Endothelial cell of umbilical vein (primary cell): Measurements from ENCODE around the gene CASK. TPM values are rescaled to one million over a fixed set of nuclear protein-coding genes. Genes with fewer than 3 reads are reported as not detected.
"Not testable (repeated sequence)": the region's sequence is repeated elsewhere in the genome, so short reads cannot be mapped to it uniquely, and the experiment has no call there.

Experiments
- BruUV-seq: library from RNA; stranded (reverse); fragments of 400-500 nt; replicated peaks from 2 replicates; lab custom pipeline; 2021; lab: Mats Ljungman, UMichigan
- CTCF ChIA-PET: fragments of 300-600, 350-600 bp; sonication (Branson Sonifier 250); formaldehyde crosslinking; loops from one replicate; lab custom pipeline; 2021; ENCODE audit warnings: antibody characterized with exemption, inconsistent platforms; lab: Charles Lee
- POLR2A ChIA-PET: fragments of 300-600, 350-600 bp; sonication (Branson Sonifier 250); formaldehyde crosslinking; loops from one replicate; lab custom pipeline; 2021; ENCODE audit warnings: antibody characterized with exemption, inconsistent platforms; lab: Charles Lee
- DNase-seq: peaks from one replicate; pipeline ENCODE4 v3.0.0-alpha.2; 2011; ENCODE audit warnings: low read depth, low spot score
- FAIRE-seq: peaks from 2 replicates; lab custom pipeline; 2011; peaks lifted over from hg19 to GRCh38; lab: Jason Lieb, UNC
- H2AFZ ChIP-seq: 2 replicates; pipeline ENCODE4 v1.6.0; 2012; ENCODE audit warnings: low read depth, low read length, control low read depth, inconsistent platforms
- H3K27ac ChIP-seq: 2 replicates; pipeline ENCODE4 v1.5.1; 2011; ENCODE audit warnings: low read depth, mild to moderate bottlenecking, control low read depth, low read length, moderate library complexity; ENCODE audit not compliant: insufficient read depth
- H3K27me3 ChIP-seq, 2 experiments: 2 replicates each; pipeline versions ENCODE4 v1.6.0 to v1.6.1; 2011; ENCODE audit warnings: low read length in 2 of 2, mixed read lengths in 1 of 2; ENCODE audit not compliant: control insufficient read depth in 2 of 2, insufficient read depth in 2 of 2
- H3K36me3 ChIP-seq, 2 experiments: 2 replicates in 1 of 2; 3 replicates in 1 of 2; pipeline ENCODE4 v1.5.1; 2011; ENCODE audit warnings: low read length in 2 of 2, mild to moderate bottlenecking in 1 of 2, moderate library complexity in 1 of 2; ENCODE audit not compliant: control insufficient read depth in 2 of 2, insufficient read depth in 2 of 2; ENCODE audit errors: extremely low read depth in 1 of 2
- H3K4me1 ChIP-seq: 3 replicates; pipeline ENCODE4 v1.5.1; 2011; ENCODE audit warnings: mild to moderate bottlenecking, low read length; ENCODE audit not compliant: control insufficient read depth, insufficient read depth; ENCODE audit errors: extremely low read depth
- H3K4me2 ChIP-seq: 2 replicates; pipeline ENCODE4 v1.6.1; 2011; ENCODE audit warnings: low read length, control low read depth, mixed read lengths; ENCODE audit not compliant: insufficient read depth
- H3K4me3 ChIP-seq, 3 experiments: fragments of 200-600 bp in 1 of 3; sonication (generic), shearing (Covaris generic) in 1 of 3; replicated peaks in 1 of 3; 2 replicates each; pipeline ENCODE4 v1.5.1; 2011 to 2016; ENCODE audit warnings: control low read depth in 3 of 3, low read length in 3 of 3, mild to moderate bottlenecking in 2 of 3, inconsistent platforms in 1 of 3, low read depth in 1 of 3, moderate library complexity in 1 of 3; ENCODE audit not compliant: insufficient read depth in 1 of 3
- H3K79me2 ChIP-seq: 2 replicates; pipeline ENCODE4 v1.6.0; 2012; ENCODE audit warnings: low read length, inconsistent platforms; ENCODE audit not compliant: control insufficient read depth, insufficient read depth
- H3K9ac ChIP-seq: replicated peaks from 2 replicates; pipeline ENCODE3; 2011; ENCODE audit warnings: low read length, control low read depth; ENCODE audit not compliant: insufficient read depth; ENCODE audit errors: extremely low read depth
- H3K9me1 ChIP-seq: replicated peaks from 3 replicates; pipeline ENCODE4 v1.6.0; 2011; ENCODE audit warnings: mild to moderate bottlenecking, low read length; ENCODE audit not compliant: control insufficient read depth, insufficient read depth; ENCODE audit errors: extremely low read depth
- H3K9me3 ChIP-seq: replicated peaks from 2 replicates; pipeline ENCODE4 v1.5.1; 2012; ENCODE audit warnings: low read length, inconsistent platforms; ENCODE audit not compliant: control insufficient read depth, insufficient read depth
- H4K20me1 ChIP-seq: replicated peaks from 2 replicates; pipeline ENCODE3; 2011; ENCODE audit warnings: mild to moderate bottlenecking, low read length; ENCODE audit not compliant: control insufficient read depth, insufficient read depth; ENCODE audit errors: extremely low read depth
- EZH2 ChIP-seq: IDR thresholded peaks from 2 replicates; pipeline ENCODE4 v1.6.1; 2012; ENCODE audit warnings: borderline replicate concordance, low read depth, mild to moderate bottlenecking, moderate library complexity, low read length, inconsistent platforms; ENCODE audit not compliant: severe bottlenecking
- FOS ChIP-seq: IDR thresholded peaks from 2 replicates; pipeline ENCODE4 v1.6.1; 2011; ENCODE audit warnings: mild to moderate bottlenecking, low read length, moderate library complexity, borderline replicate concordance; ENCODE audit not compliant: insufficient read depth
- GATA2 ChIP-seq: IDR thresholded peaks from 2 replicates; pipeline ENCODE4 v1.7.0; 2011; ENCODE audit warnings: low read depth, mild to moderate bottlenecking, moderate library complexity, mixed read lengths, low read length; ENCODE audit not compliant: insufficient read length, insufficient read depth
- JUN ChIP-seq: IDR thresholded peaks from 2 replicates; pipeline ENCODE4 v1.6.1; 2011; ENCODE audit warnings: borderline replicate concordance, low read depth; ENCODE audit not compliant: insufficient read length, insufficient read depth
- MYC ChIP-seq: IDR thresholded peaks from one replicate; pipeline ENCODE4 v1.6.1; 2011; ENCODE audit warnings: mild to moderate bottlenecking, low read depth, low read length
- POLR2A ChIP-seq: IDR thresholded peaks from 2 replicates; pipeline ENCODE4 v1.6.1; 2012; ENCODE audit warnings: low read depth, mild to moderate bottlenecking, control low read depth, low read length
- POLR2AphosphoS5 ChIP-seq: IDR thresholded peaks from 2 replicates; pipeline ENCODE4 v1.6.1; 2012; ENCODE audit warnings: low read depth, mild to moderate bottlenecking, control low read depth, low read length, moderate library complexity; ENCODE audit not compliant: insufficient read depth
- dilution Hi-C: fragments of 300-500 bp; cut with MboI; formaldehyde crosslinking; loops from one replicate; pipeline ENCODE4 v1.15.0; 2019; ENCODE audit warnings: low sequenced_read_pairs; ENCODE audit not compliant: extremely low pct_ligation_motif_present
- intact Hi-C: fragments of 100-400 bp; cut with micrococcal nuclease; formaldehyde crosslinking; loops from one replicate; pipeline ENCODE4 v1.10.0; 2022
- polyA plus RNA-seq, 4 experiments: library from polyadenylated mRNA; depleted of rRNA in 3 of 4; stranded (reverse) in 3 of 4; unstranded in 1 of 4; fragments of >200 nt; gene quantifications; 2 replicates each; pipeline versions ENCODE4 v1.2.1 to v1.2.3, GENCODE V29; 2011 to 2012; ENCODE audit warnings: missing spikeins in 1 of 4
- total RNA-seq: library from RNA; stranded (reverse); gene quantifications from 2 replicates; pipeline ENCODE4 v1.2.3, GENCODE V29; 2021
- TF ChIP-seq, protein P1 (sequence below): IDR thresholded peaks from 2 replicates; pipeline ENCODE4 v1.6.1; 2011; ENCODE audit not compliant: insufficient read depth, insufficient read length
- TF ChIP-seq, protein P2 (sequence below), 2 donors: IDR thresholded peaks; 1 replicate in 1 of 2; 2 replicates in 1 of 2; pipeline ENCODE4 v1.5.1; 2011; ENCODE audit warnings: low read length in 2 of 2, mild to moderate bottlenecking in 2 of 2, moderate library complexity in 2 of 2, control low read depth in 1 of 2, inconsistent platforms in 1 of 2, low read depth in 1 of 2; ENCODE audit not compliant: insufficient read depth in 1 of 2; ENCODE audit errors: extremely low read depth in 1 of 2

CASK gene
- total and polyA plus RNA-seq, 2 donors (not counting 3 experiments of a cell fraction or from before 2014, with no cell fraction given): 6.4 to 30.4 TPM

DNA sequence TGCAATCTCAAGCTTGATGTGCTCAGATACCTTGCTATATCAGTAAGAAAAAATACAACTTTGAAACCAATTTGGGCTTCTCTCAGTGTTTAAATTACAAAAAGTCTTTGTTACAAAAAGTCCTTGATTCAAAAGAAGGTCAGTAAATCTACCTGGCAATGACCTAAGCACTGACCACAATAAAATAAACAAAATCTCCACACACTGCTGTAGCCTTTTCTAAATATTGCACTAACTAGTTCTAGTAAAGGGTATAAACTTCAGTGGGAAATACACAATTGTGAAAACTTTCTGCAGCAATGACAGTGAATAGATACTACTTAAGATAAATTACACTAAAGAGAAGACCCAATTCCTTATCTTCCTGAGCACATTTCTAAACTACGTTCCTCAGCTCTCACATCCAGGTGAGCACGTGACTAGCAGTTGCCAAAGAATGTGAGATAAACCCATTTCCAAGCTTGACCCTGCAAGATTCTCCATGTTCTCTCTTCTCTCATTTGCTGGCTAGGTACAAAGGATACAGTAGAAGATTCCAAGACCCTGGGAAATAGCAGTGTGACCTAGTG is 316.0 kb downstream of the CASK start:
- intact Hi-C loops: no loop called here
- Histone ChIP-seq H3K9ac (no peak overlapping the region), H2AFZ (no peak overlapping the region), H3K27me3 (no peaks in the 10 kb centered on the region), H3K4me2 (no peak overlapping the region), H3K9me3 (no peaks in the 10 kb centered on the region), H3K27ac (no peak overlapping the region), H3K9me1 (no peaks in the 10 kb centered on the region), H3K36me3 (no peaks in the 10 kb centered on the region), H4K20me1 (no peaks in the 10 kb centered on the region), H3K4me3 (no peak overlapping the region), H3K79me2 (no peaks in the 10 kb centered on the region), H3K4me1 (no peaks in the 10 kb centered on the region)
- TF ChIP-seq, protein P1, sequence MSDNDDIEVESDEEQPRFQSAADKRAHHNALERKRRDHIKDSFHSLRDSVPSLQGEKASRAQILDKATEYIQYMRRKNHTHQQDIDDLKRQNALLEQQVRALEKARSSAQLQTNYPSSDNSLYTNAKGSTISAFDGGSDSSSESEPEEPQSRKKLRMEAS: no peak
- TF ChIP-seq GATA2 (no peak), JUN (no peak), MYC (no peak), EZH2 (no peak), POLR2A (no peak), FOS (no peak), POLR2AphosphoS5 (no peak)
- TF ChIP-seq, protein P2, sequence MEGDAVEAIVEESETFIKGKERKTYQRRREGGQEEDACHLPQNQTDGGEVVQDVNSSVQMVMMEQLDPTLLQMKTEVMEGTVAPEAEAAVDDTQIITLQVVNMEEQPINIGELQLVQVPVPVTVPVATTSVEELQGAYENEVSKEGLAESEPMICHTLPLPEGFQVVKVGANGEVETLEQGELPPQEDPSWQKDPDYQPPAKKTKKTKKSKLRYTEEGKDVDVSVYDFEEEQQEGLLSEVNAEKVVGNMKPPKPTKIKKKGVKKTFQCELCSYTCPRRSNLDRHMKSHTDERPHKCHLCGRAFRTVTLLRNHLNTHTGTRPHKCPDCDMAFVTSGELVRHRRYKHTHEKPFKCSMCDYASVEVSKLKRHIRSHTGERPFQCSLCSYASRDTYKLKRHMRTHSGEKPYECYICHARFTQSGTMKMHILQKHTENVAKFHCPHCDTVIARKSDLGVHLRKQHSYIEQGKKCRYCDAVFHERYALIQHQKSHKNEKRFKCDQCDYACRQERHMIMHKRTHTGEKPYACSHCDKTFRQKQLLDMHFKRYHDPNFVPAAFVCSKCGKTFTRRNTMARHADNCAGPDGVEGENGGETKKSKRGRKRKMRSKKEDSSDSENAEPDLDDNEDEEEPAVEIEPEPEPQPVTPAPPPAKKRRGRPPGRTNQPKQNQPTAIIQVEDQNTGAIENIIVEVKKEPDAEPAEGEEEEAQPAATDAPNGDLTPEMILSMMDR (IDR thresholded peaks at IDR 0.05; ENCODE audit: extremely low read depth in 1 of 2, insufficient read depth in 1 of 2, low read depth in 1 of 2, low read length in 2 of 2): no peak
- no TSS peak for BruUV-seq
- ChIA-PET POLR2A (no interaction called here), CTCF (no interaction called here)
- FAIRE-seq (no peak), DNase-seq (no peak)
- dilution Hi-C loops: no loop called here

DNA sequence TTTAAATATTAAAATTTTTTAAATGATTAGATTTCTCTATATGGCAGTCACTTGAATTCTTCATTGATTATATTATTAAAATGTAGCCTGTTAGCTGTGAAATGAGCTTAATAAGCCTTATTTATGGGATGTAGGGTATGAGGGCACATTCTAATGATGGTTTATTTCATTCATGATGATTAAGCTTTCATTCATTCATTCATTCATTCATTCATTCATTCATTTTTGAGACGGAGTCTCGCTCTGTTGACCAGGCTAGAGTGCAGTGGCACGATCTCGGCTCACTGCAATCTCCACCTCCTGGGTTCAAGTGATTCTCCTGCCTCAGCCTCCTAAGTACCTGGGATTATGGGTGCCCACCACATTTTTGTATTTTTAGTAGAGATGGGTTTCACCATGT is 317.3 kb downstream of the CASK start:
- H3K79me2 ChIP-seq, H3K36me3 ChIP-seq, DNase-seq, H2AFZ ChIP-seq, dilution Hi-C loops, POLR2A ChIA-PET, H3K4me3 ChIP-seq, H3K9me3 ChIP-seq, intact Hi-C loops, H3K27ac ChIP-seq, H3K4me2 ChIP-seq, H3K9me1 ChIP-seq, CTCF ChIA-PET, H4K20me1 ChIP-seq, FAIRE-seq, H3K4me1 ChIP-seq, BruUV-seq, H3K27me3 ChIP-seq, H3K9ac ChIP-seq: not testable (repeated sequence)
